Adrenal gland (tissue), 19 donors: ENCODE data around the gene OSR1. TPM values are rescaled to one million over a fixed set of nuclear protein-coding genes. Genes with fewer than 3 reads are reported as not detected.
"Not testable (repeated sequence)": the region's sequence is repeated elsewhere in the genome, so short reads cannot be mapped to it uniquely, and the experiment has no call there.

Experiments used
- DNase-seq, 7 donors: peaks; one replicate each; pipeline ENCODE4 v3.0.0-alpha.2; 2019 to 2020
- H3K27ac ChIP-seq, 5 donors: fragments of 200-600 bp; sonication (generic) in 4 of 5; 1 replicate in 3 of 5; 2 replicates in 2 of 5; pipeline versions ENCODE4 v1.5.1 to v1.8.0; 2016 to 2020; ENCODE audit warnings: mild to moderate bottlenecking in 1 of 5
- H3K27me3 ChIP-seq: fragments of 200-600 bp; 2 replicates; pipeline ENCODE4 v1.8.0; 2021
- H3K36me3 ChIP-seq, 2 donors: fragments of 200-600 bp; replicated peaks in 1 of 2; 1 replicate in 1 of 2; 2 replicates in 1 of 2; pipeline versions ENCODE4 v1.5.1 to v1.8.0; 2018 to 2022
- H3K4me1 ChIP-seq, 2 donors: fragments of 200-600 bp; replicated peaks in 1 of 2; 1 replicate in 1 of 2; 2 replicates in 1 of 2; pipeline versions ENCODE4 v1.5.1 to v1.8.0; 2018 to 2021
- H3K4me3 ChIP-seq, 4 donors: fragments of 200-600 bp; sonication (generic) in 3 of 4; one replicate each; pipeline ENCODE4 v1.5.1; 2016 to 2018
- H3K9me3 ChIP-seq, 3 donors: fragments of 200-600 bp; sonication (generic) in 1 of 3; replicated peaks in 1 of 3; 1 replicate in 2 of 3; 2 replicates in 1 of 3; pipeline versions ENCODE4 v1.5.1 to v1.8.0; 2016 to 2021
- CTCF ChIP-seq, 6 experiments: fragments of 450-650 bp in 4 of 6; fragments of 200-600 bp in 2 of 6; sonication (generic) in 1 of 6; IDR thresholded peaks; 1 replicate in 5 of 6; 2 replicates in 1 of 6; pipeline versions ENCODE4 v1.5.1 to v1.8.0; 2016 to 2021; ENCODE audit warnings: antibody characterized with exemption in 6 of 6, mild to moderate bottlenecking in 2 of 6, moderate library complexity in 1 of 6
- POLR2A ChIP-seq, 2 donors: fragments of 450-650 bp; IDR thresholded peaks; one replicate each; pipeline ENCODE4 v1.6.1; 2017; ENCODE audit warnings: antibody characterized with exemption in 2 of 2, mild to moderate bottlenecking in 2 of 2, moderate library complexity in 1 of 2
- WGBS, 4 donors: extraction: QIAGEN DNeasy Blood & Tissue Kit in 2 of 4; methylation state at CpG; one replicate each; pipeline versions ENCODE4 v1.1.5 to v1.1.7; 2013 to 2017; 5-methylcytosine and 5-hydroxymethylcytosine counted together
- intact Hi-C, 2 donors: fragments of 100-400 bp; cut with DNase I; formaldehyde crosslinking; loops; one replicate each; pipeline versions ENCODE4 v1.14.1 to v1.15.0; 2022 to 2023
- long read RNA-seq, 10 donors: library from polyadenylated mRNA in 3 of 10; unstranded in 2 of 10; stranded (forward) in 1 of 10; transcript quantifications; one replicate each; pipeline ENCODE4 v2.0.0 and lab custom pipeline, GENCODE V29; 2021 to 2026
- polyA plus RNA-seq, 3 donors: library from polyadenylated mRNA; stranded (reverse); fragments of 200-250 nt in 2 of 3; fragments of 350-450 nt in 1 of 3; fragmentation: Illumina TruSeq in 1 of 3; extraction: RNeasy Lipid Tissue Mini Kit (QIAGEN cat#74804) in 1 of 3; gene quantifications; one replicate each; pipeline ENCODE4 v1.2.3, GENCODE V29; 2013 to 2014
- total RNA-seq, 9 donors: library from RNA; depleted of rRNA in 4 of 9; stranded (reverse); fragments of >200 nt in 4 of 9; fragments of 120-200 nt in 1 of 9; fragmentation: NEBNext Ultra II Directional in 1 of 9; extraction: Animal tissue kit (Norgen Biotek cat#: 25700) in 1 of 9; gene quantifications; one replicate each; pipeline versions ENCODE4 v1.1.0 to v1.2.4, GENCODE V29; 2013 to 2023
- donor health status: healthy with polysubstance abuse.
- donor health status: Bipolar disorder and iron deficiency.
- donor health status: DM: yes; HTN: yes; CAD: no.
- donor health status: DM: no; HTN: no; CAD: no.
- donor health status: DM: no; HTN: no; CAD: no.
- donor health status: DM: yes; HTN: yes; CAD: no.

The OSR1 gene
- 1 to 10 TPM in 8 of 9 donors, under 1 TPM in 1; 0.61 to 5.1 (median 2.3) TPM for total RNA-seq
- polyA plus RNA-seq, result 1 to 10 TPM; 1.3 to 7.9 (median 3.9) TPM
- long read RNA-seq, donor 1, result 0 reads
- long read RNA-seq, donor 2, result 0 reads
- long read RNA-seq, donor 3, partial matches to known transcripts, result 0 of 1 reads
- long read RNA-seq, donor 3, other reads (novel, unspliced or antisense), result 0 of 1 reads
- long read RNA-seq, donor 4, full-length matches to known transcripts, result 3 of 3 reads
- long read RNA-seq, donor 4, partial matches to known transcripts, result 0 of 3 reads
- long read RNA-seq, donor 4, other reads (novel, unspliced or antisense), result 0 of 3 reads
- long read RNA-seq, donor 5, partial matches to known transcripts, result 0 of 4 reads
- long read RNA-seq, donor 5, other reads (novel, unspliced or antisense), result 0 of 4 reads
- long read RNA-seq, donor 6, result 0 reads
- long read RNA-seq, donor 7, full-length matches to known transcripts, result 3 of 3 reads
- long read RNA-seq, donor 7, partial matches to known transcripts, result 0 of 3 reads
- long read RNA-seq, donor 7, other reads (novel, unspliced or antisense), result 0 of 3 reads
- long read RNA-seq, donor 8, full-length matches to known transcripts, result 5 of 5 reads
- long read RNA-seq, donor 8, partial matches to known transcripts, result 0 of 5 reads
- long read RNA-seq, donor 8, other reads (novel, unspliced or antisense), result 0 of 5 reads
- long read RNA-seq, donor 9, full-length matches to known transcripts, result 3 of 3 reads
- long read RNA-seq, donor 9, partial matches to known transcripts, result 0 of 3 reads
- long read RNA-seq, donor 9, other reads (novel, unspliced or antisense), result 0 of 3 reads
- long read RNA-seq, donor 10, partial matches to known transcripts, result 0 of 3 reads
- long read RNA-seq, donor 10, other reads (novel, unspliced or antisense), result 0 of 3 reads

GRCh38 chr2:19358242-19359020 lies at the start of gene OSR1:
Gene OSR1, minus strand, starts transcription at chr2:19358623. Its CDS starts 4,818 bp downstream, at chr2:19353805.
- 1 to 4% (median 2%) methylated on average over 12 to 51 of the region's 51 CpGs for WGBS, 4 donors
- peak in 6 of 7 donors; percentile 46 to 74 (median 55) for DNase-seq
- Histone ChIP-seq H3K4me3 (peak within 1 kb of the TSS in 3 of 4 donors; percentile 27 to 57 (median 45)), H3K27ac (peak within 1 kb of the TSS in 1 of 5 donors; percentile 30), H3K9me3 (no peaks in the 10 kb centered on the region), H3K36me3 (no peaks in the 10 kb centered on the region), H3K27me3 (peaks cover 54% of the 10 kb centered on the region), H3K4me1 (peaks cover 12 to 25% of the 10 kb centered on the region in 2 donors)
- TF ChIP-seq CTCF (IDR thresholded peaks at IDR 0.05), result no peak
- TF ChIP-seq POLR2A (IDR thresholded peaks at IDR 0.05), result peak in 1 of 2 donors; percentile 45
- intact Hi-C loops, result loop anchor here (10.0 kb wide), 3 partner anchors 184 to 506 kb away; no protein-coding TSS in a partner anchor

DNA sequence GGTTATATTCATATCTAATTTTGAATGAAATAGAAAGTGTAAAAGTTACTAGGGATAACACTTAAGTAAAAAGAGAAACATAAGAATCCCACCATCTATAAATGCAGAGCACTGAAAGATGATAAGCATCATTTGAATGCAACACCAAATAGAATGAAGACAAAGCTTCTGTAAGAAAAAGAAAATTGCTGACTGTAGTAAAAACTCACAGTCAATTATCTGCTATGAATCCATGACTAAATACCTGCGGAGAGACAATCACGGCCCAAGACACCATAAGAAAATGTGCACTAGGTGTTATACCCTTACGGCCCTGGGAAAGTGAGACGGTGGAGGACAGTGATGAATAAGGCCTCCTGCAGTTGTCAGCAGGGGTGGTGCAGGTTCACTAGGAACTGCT lies 45.4 kb upstream of the OSR1 start:
- no peak overlapping the region for H3K27ac ChIP-seq
- TF ChIP-seq POLR2A (IDR thresholded peaks at IDR 0.05) (no peak), CTCF (IDR thresholded peaks at IDR 0.05) (no peak)
- H3K36me3 ChIP-seq, result no peaks in the 10 kb centered on the region
- H3K4me1 ChIP-seq, result no peaks in the 10 kb centered on the region
- no peaks in the 10 kb centered on the region for H3K27me3 ChIP-seq
- no peak for DNase-seq
- 56 to 85% (median 80%) methylated on average over 4 of the region's 4 CpGs for WGBS, 4 donors
- H3K9me3 ChIP-seq, result no peaks in the 10 kb centered on the region
- intact Hi-C loops, result no loop called here
- H3K4me3 ChIP-seq, result no peak overlapping the region

GRCh38 chr2:19392191-19392590 lies 33.8 kb upstream of the OSR1 start:
- TF ChIP-seq POLR2A (IDR thresholded peaks at IDR 0.05) (no peak), CTCF (IDR thresholded peaks at IDR 0.05) (no peak)
- H3K27ac ChIP-seq, result no peak overlapping the region
- WGBS, 4 donors, result 78 to 89% (median 83%) methylated on average over 4 of the region's 4 CpGs
- intact Hi-C loops, result no loop called here
- no peaks in the 10 kb centered on the region for H3K4me1 ChIP-seq
- H3K36me3 ChIP-seq, result no peaks in the 10 kb centered on the region
- H3K9me3 ChIP-seq, result no peaks in the 10 kb centered on the region
- H3K4me3 ChIP-seq, result no peak overlapping the region
- H3K27me3 ChIP-seq, result no peaks in the 10 kb centered on the region
- no peak for DNase-seq

DNA sequence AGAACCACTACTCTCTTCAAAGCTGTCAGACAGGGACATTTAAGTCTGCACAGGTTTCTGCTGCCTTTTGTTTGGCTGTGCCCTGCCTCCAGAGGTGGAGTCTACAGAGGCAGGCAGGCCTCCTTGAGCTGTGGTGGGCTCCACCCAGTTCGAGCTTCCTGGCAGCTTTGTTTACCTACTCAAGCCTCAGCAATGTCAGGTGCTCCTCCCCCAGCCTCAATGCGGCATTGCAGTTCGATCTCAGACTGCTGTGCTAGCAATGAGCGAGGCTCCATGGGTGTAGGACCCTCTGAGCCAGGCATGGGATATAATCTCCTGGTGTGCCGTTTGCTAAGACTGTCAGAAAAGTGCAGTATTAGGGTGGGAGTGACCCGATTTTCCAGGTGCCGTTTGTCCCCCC lies 31.0 kb upstream of the OSR1 start:
- H3K9me3 ChIP-seq, H3K27me3 ChIP-seq, intact Hi-C loops, H3K27ac ChIP-seq, DNase-seq, H3K4me3 ChIP-seq, H3K36me3 ChIP-seq, H3K4me1 ChIP-seq: not testable (repeated sequence)
- 75 to 79% (median 78%) methylated on average over 6 to 7 of the region's 7 CpGs; no CpG with 5 or more reads in 1 of the 4 donors for WGBS, 4 donors
